GM21526 (cell line): Measurements from ENCODE around the gene PNP.
"Not testable (repeated sequence)": the region's sequence is repeated elsewhere in the genome, so short reads cannot be mapped to it uniquely, and the experiment has no call there.

Source experiments
- ATAC-seq: cut with Tn5 transposase; IDR thresholded peaks from one replicate; pipeline ENCODE4 v1.9.1; 2021; ENCODE audit warnings: moderate library complexity; ENCODE audit not compliant: unreplicated experiment, low FRiP score

The PNP gene

GRCh38 chr14:20489093-20489994, 20.1 kb downstream of the PNP start:
- ATAC-seq = no peak

GRCh38 chr14:20490563-20490962, 21.4 kb downstream of the PNP start:
- no peak for ATAC-seq

- no peak for ATAC-seq
These were observed 23.3 kb downstream of the PNP start for GRCh38 chr14:20492486-20492885.

GRCh38 chr14:20493634-20494033, 24.4 kb downstream of the PNP start:
- no peak for ATAC-seq

GRCh38 chr14:20494935-20495766, 25.9 kb downstream of the PNP start:
- ATAC-seq = no peak

GRCh38 chr14:20498622-20499021, 29.4 kb downstream of the PNP start:
- no peak for ATAC-seq

GRCh38 chr14:20499108-20499507, 29.9 kb downstream of the PNP start:
- ATAC-seq = no peak

- no peak for ATAC-seq
These were observed 30.7 kb downstream of the PNP start for GRCh38 chr14:20499881-20500280.

- ATAC-seq = no peak
These were observed 32.1 kb downstream of the PNP start for GRCh38 chr14:20501346-20501745.

GRCh38 chr14:20503898-20504297, 34.7 kb downstream of the PNP start:
- no peak for ATAC-seq

- not testable (repeated sequence) for ATAC-seq
These were observed 37.1 kb downstream of the PNP start for GRCh38 chr14:20506276-20506675.

- not testable (repeated sequence) for ATAC-seq
These were observed 37.5 kb downstream of the PNP start for GRCh38 chr14:20506752-20507151.

- ATAC-seq = not testable (repeated sequence)
These were observed 38.3 kb downstream of the PNP start for GRCh38 chr14:20507537-20507936.

GRCh38 chr14:20508367-20508766, 39.2 kb downstream of the PNP start:
- no peak for ATAC-seq

GRCh38 chr14:20512177-20512905, 43.1 kb downstream of the PNP start:
- ATAC-seq = no peak

GRCh38 chr14:20515846-20516245, 46.6 kb downstream of the PNP start:
- ATAC-seq = no peak

- no peak for ATAC-seq
These were observed 47.7 kb downstream of the PNP start for GRCh38 chr14:20516921-20517320.

GRCh38 chr14:20522332-20522731, 53.1 kb downstream of the PNP start:
- ATAC-seq = no peak

- ATAC-seq = no peak
These were observed 54.8 kb downstream of the PNP start for GRCh38 chr14:20524027-20524426.
